WTC11 (cell line): ENCODE measurements around the gene FAM107A. TPM values are rescaled to one million over a fixed set of nuclear protein-coding genes. Genes with fewer than 3 reads are reported as not detected.

Experiments
- ATAC-seq: fragments of 200-7000 bp; cut with Tn5 transposase; 2 replicates; pipeline ENCODE4 v1.10.0; 2021; ENCODE audit warnings: mild to moderate bottlenecking, moderate library complexity
- CTCF ChIA-PET: fragments of 300-600 bp; sonication (Branson Sonifier 250); formaldehyde crosslinking; loops from one replicate; lab custom pipeline; 2021; ENCODE audit warnings: antibody characterized with exemption; lab: Charles Lee
- POLR2A ChIA-PET: fragments of 350-600 bp; sonication (Branson Sonifier 250); formaldehyde crosslinking; loops from one replicate; lab custom pipeline; 2021; ENCODE audit warnings: antibody characterized with exemption; lab: Charles Lee
- DNase-seq: peaks from one replicate; pipeline ENCODE4 v3.0.0; 2021; ENCODE audit warnings: low spot score
- H3K27ac Mint-ChIP-seq: 2 replicates; pipeline ENCODE4 v1.8.0; 2021; ENCODE audit warnings: mixed read lengths
- H3K27me3 Mint-ChIP-seq: 2 replicates; pipeline ENCODE4 v1.8.0; 2021; ENCODE audit warnings: low read depth, mild to moderate bottlenecking, moderate library complexity, mixed read lengths
- H3K36me3 Mint-ChIP-seq: 2 replicates; pipeline ENCODE4 v1.8.0; 2021; ENCODE audit warnings: mixed read lengths
- H3K4me1 Mint-ChIP-seq: 2 replicates; pipeline ENCODE4 v1.8.0; 2022; ENCODE audit warnings: mixed read lengths
- H3K4me3 Mint-ChIP-seq: 2 replicates; pipeline ENCODE4 v1.8.0; 2021; ENCODE audit warnings: mild to moderate bottlenecking, moderate library complexity, mixed read lengths
- H3K9me3 Mint-ChIP-seq: 2 replicates; pipeline ENCODE4 v1.8.0; 2021; ENCODE audit warnings: mixed read lengths
- ATF3 ChIP-seq: sonication (generic); formaldehyde crosslinking; conservative IDR thresholded peaks from 2 replicates; pipeline ENCODE4 v1.8.1; 2022; ENCODE audit warnings: mild to moderate bottlenecking, missing genetic modification reagents
- ATF6 ChIP-seq: sonication (generic); formaldehyde crosslinking; IDR thresholded peaks from 2 replicates; pipeline ENCODE4 v1.8.1; 2023; ENCODE audit warnings: mild to moderate bottlenecking, missing genetic modification reagents
- ETV6 ChIP-seq: sonication (generic); formaldehyde crosslinking; IDR thresholded peaks from 2 replicates; pipeline ENCODE4 v1.8.1; 2022; ENCODE audit warnings: mild to moderate bottlenecking, missing genetic modification reagents
- FOXK1 ChIP-seq: sonication (generic); formaldehyde crosslinking; IDR thresholded peaks from 2 replicates; pipeline ENCODE4 v1.8.0; 2022; ENCODE audit warnings: mild to moderate bottlenecking, moderate library complexity, missing genetic modification reagents
- JUN ChIP-seq: sonication (generic); formaldehyde crosslinking; IDR thresholded peaks from 2 replicates; pipeline ENCODE4 v1.8.0; 2023; ENCODE audit warnings: mild to moderate bottlenecking, missing genetic modification reagents
- MXD4 ChIP-seq: fragments of 250-450 bp; sonication (Bioruptor Pico); IDR thresholded peaks from 2 replicates; pipeline ENCODE4 v1.8.0; 2021; ENCODE audit warnings: mild to moderate bottlenecking, moderate library complexity, borderline replicate concordance
- NFE2L1 ChIP-seq: sonication (generic); formaldehyde crosslinking; IDR thresholded peaks from 2 replicates; pipeline ENCODE4 v1.8.1; 2023; ENCODE audit warnings: missing genetic modification reagents
- NR3C1 ChIP-seq: sonication (generic); formaldehyde crosslinking; conservative IDR thresholded peaks from 2 replicates; pipeline ENCODE4 v1.8.1; 2023; ENCODE audit warnings: low read depth, mild to moderate bottlenecking, missing genetic modification reagents
- SMAD3 ChIP-seq: sonication (generic); formaldehyde crosslinking; IDR thresholded peaks from 2 replicates; pipeline ENCODE4 v1.8.0; 2022; ENCODE audit warnings: missing genetic modification reagents, mild to moderate bottlenecking, borderline replicate concordance
- SP1 ChIP-seq: sonication (generic); formaldehyde crosslinking; conservative IDR thresholded peaks from 2 replicates; pipeline ENCODE4 v1.8.1; 2022; ENCODE audit warnings: missing genetic modification reagents
- TCF7 ChIP-seq: sonication (generic); formaldehyde crosslinking; IDR thresholded peaks from 2 replicates; pipeline ENCODE4 v1.8.0; 2022; ENCODE audit warnings: mild to moderate bottlenecking, low read depth, missing genetic modification reagents, moderate library complexity
- TEAD1 ChIP-seq: sonication (generic); formaldehyde crosslinking; IDR thresholded peaks from 2 replicates; pipeline ENCODE4 v1.8.0; 2022; ENCODE audit warnings: mild to moderate bottlenecking, missing genetic modification reagents
- USF1 ChIP-seq: sonication (generic); formaldehyde crosslinking; IDR thresholded peaks from 2 replicates; pipeline ENCODE4 v1.8.0; 2022; ENCODE audit warnings: mild to moderate bottlenecking, missing genetic modification reagents
- ZBTB21 ChIP-seq: sonication (generic); formaldehyde crosslinking; IDR thresholded peaks from 2 replicates; pipeline ENCODE4 v1.8.1; 2023; ENCODE audit warnings: mild to moderate bottlenecking, missing genetic modification reagents, borderline replicate concordance
- ZNF263 ChIP-seq: sonication (generic); formaldehyde crosslinking; IDR thresholded peaks from 2 replicates; pipeline ENCODE4 v1.8.1; 2022; ENCODE audit warnings: low read depth, mild to moderate bottlenecking, moderate library complexity, missing genetic modification reagents
- ZNF396 ChIP-seq: fragments of 250-450 bp; sonication (Bioruptor Pico); IDR thresholded peaks from 2 replicates; pipeline ENCODE4 v1.8.0; 2021; ENCODE audit warnings: mild to moderate bottlenecking, moderate library complexity, borderline replicate concordance
- ZNF423 ChIP-seq: fragments of 250-450 bp; sonication (Bioruptor Pico); IDR thresholded peaks from 2 replicates; pipeline ENCODE4 v2.1.2; 2022; ENCODE audit warnings: mild to moderate bottlenecking, moderate library complexity
- total RNA-seq: library from RNA; stranded (reverse); gene quantifications from 3 replicates; pipeline ENCODE4 v1.2.3, GENCODE V29; 2021
- TF ChIP-seq, protein P1 (sequence below): fragments of 250-450 bp; sonication (Bioruptor Pico); IDR thresholded peaks from 2 replicates; pipeline ENCODE4 v2.1.2; 2022; ENCODE audit warnings: mild to moderate bottlenecking, moderate library complexity
- TF ChIP-seq, protein P2 (sequence below): sonication (generic); formaldehyde crosslinking; IDR thresholded peaks from 2 replicates; pipeline ENCODE4 v1.8.1; 2022; ENCODE audit warnings: missing genetic modification reagents, borderline replicate concordance
- TF ChIP-seq, protein P3 (sequence below): sonication (generic); formaldehyde crosslinking; IDR thresholded peaks from 2 replicates; pipeline ENCODE4 v1.8.1; 2023; ENCODE audit warnings: mild to moderate bottlenecking, missing genetic modification reagents, moderate library complexity
- TF ChIP-seq, protein P4 (sequence below): sonication (generic); formaldehyde crosslinking; IDR thresholded peaks from 2 replicates; pipeline ENCODE4 v1.8.1; 2023; ENCODE audit warnings: mild to moderate bottlenecking, missing genetic modification reagents, moderate library complexity

FAM107A gene
- total RNA-seq, 1 experiment from 2014 or later, result 0.31 TPM

GRCh38 chr3:58620421-58620820 lies 43.2 kb upstream of the FAM107A start:
- no peak for DNase-seq
- Mint-ChIP-seq H3K4me3 (no peak overlapping the region), H3K4me1 (peaks cover 10% of the 10 kb centered on the region), H3K27me3 (no peaks in the 10 kb centered on the region), H3K9me3 (no peaks in the 10 kb centered on the region), H3K27ac (no peak overlapping the region), H3K36me3 (no peaks in the 10 kb centered on the region)
- no peak for ATAC-seq
- ChIA-PET POLR2A (no interaction called here), CTCF (interaction anchor here (2.3 kb wide), 1 partner anchor 51 kb away, joined by 15 read pairs; no protein-coding TSS in a partner anchor)
- TF ChIP-seq ZNF423 (CRISPR knock-in tag) (no peak), TEAD1 (CRISPR knock-in tag) (no peak), ATF3 (no peak), JUN (CRISPR knock-in tag) (no peak), FOXK1 (CRISPR knock-in tag) (no peak)

DNA sequence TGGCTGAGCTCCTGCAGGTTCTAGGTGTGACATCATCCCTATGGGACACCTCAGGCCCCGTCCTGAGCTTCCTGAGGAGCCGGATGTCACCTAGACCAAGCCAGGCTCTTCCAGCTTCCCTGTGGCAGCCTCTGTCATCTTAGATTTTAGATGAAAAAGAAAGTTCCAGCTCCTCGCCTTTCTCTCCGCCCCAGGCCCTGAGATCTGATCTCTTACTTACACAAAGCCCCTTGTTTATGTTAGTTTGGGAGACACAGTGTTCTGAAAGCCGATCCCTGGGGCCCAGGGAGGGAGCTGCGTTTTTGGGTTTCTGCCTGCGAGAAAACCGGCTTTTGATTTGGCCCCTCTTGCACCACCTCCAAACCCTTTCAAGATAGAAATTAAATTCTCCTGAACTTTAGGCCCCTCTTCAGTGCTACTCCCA lies 40.2 kb upstream of the FAM107A start:
- CTCF ChIA-PET, result interaction anchor here (1.0 to 3.6 kb wide), 5 partner anchors 9 to 49 kb away, joined by 4 to 28 read pairs (median 12); no protein-coding TSS in a partner anchor
- H3K4me3 Mint-ChIP-seq, result no peak overlapping the region

More for the DNA sequence above, 40.2 kb upstream of the FAM107A start:
- ATAC-seq (peak; percentile 24), DNase-seq (no peak)
- TF ChIP-seq, protein P1, sequence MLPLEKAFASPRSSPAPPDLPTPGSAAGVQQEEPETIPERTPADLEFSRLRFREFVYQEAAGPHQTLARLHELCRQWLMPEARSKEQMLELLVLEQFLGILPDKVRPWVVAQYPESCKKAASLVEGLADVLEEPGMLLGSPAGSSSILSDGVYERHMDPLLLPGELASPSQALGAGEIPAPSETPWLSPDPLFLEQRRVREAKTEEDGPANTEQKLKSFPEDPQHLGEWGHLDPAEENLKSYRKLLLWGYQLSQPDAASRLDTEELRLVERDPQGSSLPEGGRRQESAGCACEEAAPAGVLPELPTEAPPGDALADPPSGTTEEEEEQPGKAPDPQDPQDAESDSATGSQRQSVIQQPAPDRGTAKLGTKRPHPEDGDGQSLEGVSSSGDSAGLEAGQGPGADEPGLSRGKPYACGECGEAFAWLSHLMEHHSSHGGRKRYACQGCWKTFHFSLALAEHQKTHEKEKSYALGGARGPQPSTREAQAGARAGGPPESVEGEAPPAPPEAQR (CRISPR knock-in tag), result no peak
- TF ChIP-seq TCF7, result no peak
- TF ChIP-seq, protein P2, sequence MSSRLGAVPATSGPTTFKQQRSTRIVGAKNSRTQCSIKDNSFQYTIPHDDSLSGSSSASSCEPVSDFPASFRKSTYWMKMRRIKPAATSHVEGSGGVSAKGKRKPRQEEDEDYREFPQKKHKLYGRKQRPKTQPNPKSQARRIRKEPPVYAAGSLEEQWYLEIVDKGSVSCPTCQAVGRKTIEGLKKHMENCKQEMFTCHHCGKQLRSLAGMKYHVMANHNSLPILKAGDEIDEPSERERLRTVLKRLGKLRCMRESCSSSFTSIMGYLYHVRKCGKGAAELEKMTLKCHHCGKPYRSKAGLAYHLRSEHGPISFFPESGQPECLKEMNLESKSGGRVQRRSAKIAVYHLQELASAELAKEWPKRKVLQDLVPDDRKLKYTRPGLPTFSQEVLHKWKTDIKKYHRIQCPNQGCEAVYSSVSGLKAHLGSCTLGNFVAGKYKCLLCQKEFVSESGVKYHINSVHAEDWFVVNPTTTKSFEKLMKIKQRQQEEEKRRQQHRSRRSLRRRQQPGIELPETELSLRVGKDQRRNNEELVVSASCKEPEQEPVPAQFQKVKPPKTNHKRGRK (CRISPR knock-in tag), result no peak
- no peak for TF ChIP-seq TEAD1 (CRISPR knock-in tag)
- no peak for TF ChIP-seq ZNF396 (CRISPR knock-in tag)
- TF ChIP-seq SMAD3, result no peak
- TF ChIP-seq, protein P3, sequence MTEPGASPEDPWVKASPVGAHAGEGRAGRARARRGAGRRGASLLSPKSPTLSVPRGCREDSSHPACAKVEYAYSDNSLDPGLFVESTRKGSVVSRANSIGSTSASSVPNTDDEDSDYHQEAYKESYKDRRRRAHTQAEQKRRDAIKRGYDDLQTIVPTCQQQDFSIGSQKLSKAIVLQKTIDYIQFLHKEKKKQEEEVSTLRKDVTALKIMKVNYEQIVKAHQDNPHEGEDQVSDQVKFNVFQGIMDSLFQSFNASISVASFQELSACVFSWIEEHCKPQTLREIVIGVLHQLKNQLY, result no peak
- no peak for TF ChIP-seq USF1 (CRISPR knock-in tag)
- no peak for TF ChIP-seq MXD4 (CRISPR knock-in tag)
- no peak for TF ChIP-seq ZBTB21 (CRISPR knock-in tag)
- no peak for TF ChIP-seq NFE2L1
- TF ChIP-seq ETV6 (CRISPR knock-in tag), result no peak
- no peak for TF ChIP-seq NR3C1 (CRISPR knock-in tag)
- TF ChIP-seq ZNF263 (CRISPR knock-in tag), result no peak
- no peak for TF ChIP-seq ATF6 (CRISPR knock-in tag)
- TF ChIP-seq, protein P4, sequence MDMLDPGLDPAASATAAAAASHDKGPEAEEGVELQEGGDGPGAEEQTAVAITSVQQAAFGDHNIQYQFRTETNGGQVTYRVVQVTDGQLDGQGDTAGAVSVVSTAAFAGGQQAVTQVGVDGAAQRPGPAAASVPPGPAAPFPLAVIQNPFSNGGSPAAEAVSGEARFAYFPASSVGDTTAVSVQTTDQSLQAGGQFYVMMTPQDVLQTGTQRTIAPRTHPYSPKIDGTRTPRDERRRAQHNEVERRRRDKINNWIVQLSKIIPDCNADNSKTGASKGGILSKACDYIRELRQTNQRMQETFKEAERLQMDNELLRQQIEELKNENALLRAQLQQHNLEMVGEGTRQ (CRISPR knock-in tag), result no peak
- no peak for TF ChIP-seq SP1
- H3K27ac Mint-ChIP-seq, result no peak overlapping the region
- no peaks in the 10 kb centered on the region for H3K27me3 Mint-ChIP-seq
- H3K4me1 Mint-ChIP-seq, result peaks cover 10% of the 10 kb centered on the region
- no peaks in the 10 kb centered on the region for H3K36me3 Mint-ChIP-seq
- POLR2A ChIA-PET, result no interaction called here
- no peaks in the 10 kb centered on the region for H3K9me3 Mint-ChIP-seq
